ENCODE measurements around the gene MPHOSPH6. TPM values are rescaled to one million over a fixed set of nuclear protein-coding genes. Genes with fewer than 3 reads are reported as not detected.

The MPHOSPH6 gene
- total and polyA plus RNA-seq, 4 donors: 27.5 to 61.7 (median 48.5) TPM

GRCh38 chr16:82135844-82136243 lies 34.2 kb downstream of the MPHOSPH6 start:
- 57% methylated on average over 6 of the region's 8 CpGs for WGBS (ENCODE audit: insufficient coverage)
- H3K36me3 ChIP-seq (ENCODE audit: control insufficient read depth, insufficient read depth, low read length): no peaks in the 10 kb centered on the region
- no peak overlapping the region for H3K4me3 ChIP-seq (ENCODE audit: low read depth, low read length)
- no peaks in the 10 kb centered on the region for H3K27me3 ChIP-seq (ENCODE audit: control insufficient read depth, insufficient read depth, low read length)
- no peaks in the 10 kb centered on the region for H3K9me3 ChIP-seq (ENCODE audit: control insufficient read depth, insufficient read depth, low read length)
- no peak overlapping the region for H3K27ac ChIP-seq (ENCODE audit: low read depth, low read length)
- DNase-seq (ENCODE audit: low read depth in 4 of 6, low spot score in 6 of 6): no peak
- no peaks in the 10 kb centered on the region for H3K4me1 ChIP-seq (ENCODE audit: control insufficient read depth, insufficient read depth, low read length)

DNA sequence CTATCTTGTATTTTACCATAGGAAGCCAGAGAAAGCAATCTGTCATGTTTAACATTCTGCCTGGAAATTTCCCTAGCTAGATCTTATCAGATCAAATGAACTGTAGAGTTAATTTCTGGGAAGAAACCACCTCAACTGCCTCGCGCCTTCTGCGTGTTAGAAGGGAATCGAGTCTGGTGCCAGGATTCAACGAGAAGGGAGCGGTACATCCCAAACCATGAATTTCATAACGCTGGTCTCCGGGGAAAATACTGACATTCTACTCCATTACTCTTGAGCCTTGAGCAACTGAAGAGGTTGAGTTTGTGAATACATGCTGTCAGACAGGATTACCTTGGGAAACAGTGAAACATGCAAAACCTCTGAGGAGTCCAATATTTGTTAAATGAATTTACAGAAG lies 35.2 kb downstream of the MPHOSPH6 start:
- H3K4me1 ChIP-seq (ENCODE audit: control insufficient read depth, insufficient read depth, low read length): no peaks in the 10 kb centered on the region
- no peaks in the 10 kb centered on the region for H3K27me3 ChIP-seq (ENCODE audit: control insufficient read depth, insufficient read depth, low read length)
- no peak overlapping the region for H3K27ac ChIP-seq (ENCODE audit: low read depth, low read length)
- no peaks in the 10 kb centered on the region for H3K9me3 ChIP-seq (ENCODE audit: control insufficient read depth, insufficient read depth, low read length)
- 94% methylated on average over 3 of the region's 8 CpGs for WGBS (ENCODE audit: insufficient coverage)
- no peak overlapping the region for H3K4me3 ChIP-seq (ENCODE audit: low read depth, low read length)
- no peaks in the 10 kb centered on the region for H3K36me3 ChIP-seq (ENCODE audit: control insufficient read depth, insufficient read depth, low read length)
- DNase-seq (ENCODE audit: low read depth in 4 of 6, low spot score in 6 of 6): peak in 1 of 6 donors; percentile 53

DNA sequence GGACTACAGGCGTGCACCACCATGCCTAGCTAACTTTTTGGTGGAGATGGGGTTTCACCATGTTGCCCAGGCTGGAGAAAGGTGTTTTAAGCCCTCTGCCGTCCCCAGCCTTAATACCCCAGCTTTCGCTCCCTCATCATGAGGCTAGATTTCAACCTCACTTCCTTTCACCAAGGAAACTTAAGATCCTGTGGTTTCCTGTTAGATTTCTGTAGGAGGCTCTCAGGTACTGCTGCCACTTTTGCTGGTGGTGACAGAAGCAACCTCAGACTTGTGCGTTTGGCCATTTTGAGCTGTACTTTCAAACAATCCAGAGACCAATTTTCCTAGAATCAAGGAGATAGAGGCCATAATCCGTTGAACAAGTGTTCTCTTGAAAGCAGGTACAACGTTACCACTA lies 36.2 kb downstream of the MPHOSPH6 start:
- WGBS (ENCODE audit: insufficient coverage): 95% methylated on average over 3 of the region's 6 CpGs
- no peaks in the 10 kb centered on the region for H3K9me3 ChIP-seq (ENCODE audit: control insufficient read depth, insufficient read depth, low read length)
- no peak overlapping the region for H3K4me3 ChIP-seq (ENCODE audit: low read depth, low read length)
- no peaks in the 10 kb centered on the region for H3K4me1 ChIP-seq (ENCODE audit: control insufficient read depth, insufficient read depth, low read length)
- no peak for DNase-seq (ENCODE audit: low read depth in 4 of 6, low spot score in 6 of 6)
- no peaks in the 10 kb centered on the region for H3K27me3 ChIP-seq (ENCODE audit: control insufficient read depth, insufficient read depth, low read length)
- no peak overlapping the region for H3K27ac ChIP-seq (ENCODE audit: low read depth, low read length)
- H3K36me3 ChIP-seq (ENCODE audit: control insufficient read depth, insufficient read depth, low read length): no peaks in the 10 kb centered on the region

DNA sequence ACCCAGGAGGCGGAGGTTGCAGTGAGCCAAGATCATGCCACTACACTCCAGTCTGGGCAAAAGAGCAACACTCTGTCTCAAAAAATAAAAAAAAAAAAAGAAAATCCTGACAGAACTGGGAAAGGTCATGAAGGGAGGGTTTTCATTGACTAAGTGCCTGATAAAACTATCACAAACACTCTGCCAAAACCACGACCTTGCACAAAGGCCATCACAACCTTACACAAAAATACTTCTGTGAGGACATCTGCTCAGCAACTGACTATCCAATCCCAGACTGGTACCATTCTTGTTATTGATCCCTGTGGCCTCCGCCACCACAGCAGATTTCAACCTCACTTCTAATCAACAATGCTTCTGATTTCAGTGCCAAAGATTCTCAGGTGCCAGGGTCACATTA lies 40.1 kb downstream of the MPHOSPH6 start:
- H3K27ac ChIP-seq (ENCODE audit: low read depth, low read length): no peak overlapping the region
- no peaks in the 10 kb centered on the region for H3K36me3 ChIP-seq (ENCODE audit: control insufficient read depth, insufficient read depth, low read length)
- 80% methylated on average over 2 of the region's 3 CpGs for WGBS (ENCODE audit: insufficient coverage)
- H3K27me3 ChIP-seq (ENCODE audit: control insufficient read depth, insufficient read depth, low read length): no peaks in the 10 kb centered on the region
- H3K4me3 ChIP-seq (ENCODE audit: low read depth, low read length): no peak overlapping the region
- no peak for DNase-seq (ENCODE audit: low read depth in 4 of 6, low spot score in 6 of 6)
- no peaks in the 10 kb centered on the region for H3K4me1 ChIP-seq (ENCODE audit: control insufficient read depth, insufficient read depth, low read length)
- no peaks in the 10 kb centered on the region for H3K9me3 ChIP-seq (ENCODE audit: control insufficient read depth, insufficient read depth, low read length)

GRCh38 chr16:82124651-82125050 lies 45.4 kb downstream of the MPHOSPH6 start:
- no peaks in the 10 kb centered on the region for H3K36me3 ChIP-seq (ENCODE audit: control insufficient read depth, insufficient read depth, low read length)
- DNase-seq (ENCODE audit: low read depth in 4 of 6, low spot score in 6 of 6): no peak
- no peak overlapping the region for H3K27ac ChIP-seq (ENCODE audit: low read depth, low read length)
- 100% methylated on average over 1 of the region's 3 CpGs for WGBS (ENCODE audit: insufficient coverage)
- H3K4me3 ChIP-seq (ENCODE audit: low read depth, low read length): no peak overlapping the region
- no peaks in the 10 kb centered on the region for H3K9me3 ChIP-seq (ENCODE audit: control insufficient read depth, insufficient read depth, low read length)
- H3K27me3 ChIP-seq (ENCODE audit: control insufficient read depth, insufficient read depth, low read length): no peaks in the 10 kb centered on the region
- H3K4me1 ChIP-seq (ENCODE audit: control insufficient read depth, insufficient read depth, low read length): no peaks in the 10 kb centered on the region

DNA sequence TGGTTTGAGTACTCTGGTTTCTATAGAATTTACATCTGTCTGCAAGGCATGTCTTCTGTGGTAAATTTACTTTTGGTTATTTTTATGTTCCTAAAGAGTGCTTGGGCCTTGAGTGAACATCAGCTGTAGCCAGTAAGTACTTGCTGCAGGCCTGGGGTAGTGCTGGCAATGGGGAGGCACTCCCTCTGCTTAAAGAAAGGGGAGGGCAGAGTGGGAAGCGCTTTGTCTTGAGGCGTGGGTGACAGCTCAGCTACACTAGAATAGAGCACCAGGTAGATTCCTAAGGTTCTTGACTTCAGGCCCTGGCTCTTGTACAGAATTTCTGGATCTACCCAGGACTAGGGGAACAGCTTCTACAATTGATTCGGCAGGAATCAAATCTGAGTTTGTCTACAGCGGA lies 50.6 kb downstream of the MPHOSPH6 start:
- DNase-seq (ENCODE audit: low read depth in 4 of 6, low spot score in 6 of 6): no peak

DNA sequence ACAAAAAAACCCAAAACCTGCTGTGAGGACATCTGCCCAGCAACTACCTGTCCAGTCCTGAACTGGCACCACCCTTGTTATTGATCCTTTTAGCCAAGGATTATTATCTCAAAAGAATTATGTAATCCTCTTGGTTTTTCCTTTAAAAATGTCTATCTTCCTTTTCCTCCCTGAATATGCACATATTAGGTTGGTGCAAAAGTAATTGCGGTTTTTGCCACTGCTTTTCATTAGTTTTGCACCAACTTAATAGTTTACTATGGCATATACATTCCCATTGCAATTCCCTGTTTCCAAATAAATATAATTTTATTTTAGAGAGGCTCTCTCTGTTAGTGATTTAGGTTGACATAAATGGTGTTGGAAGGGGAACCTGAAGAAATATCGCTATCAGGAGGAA lies 51.3 kb downstream of the MPHOSPH6 start:
- DNase-seq (ENCODE audit: low read depth in 4 of 6, low spot score in 6 of 6): no peak
- H3K36me3 ChIP-seq (ENCODE audit: control insufficient read depth, insufficient read depth, low read length): no peaks in the 10 kb centered on the region
- no peak overlapping the region for H3K27ac ChIP-seq (ENCODE audit: low read depth, low read length)
- no peak overlapping the region for H3K4me3 ChIP-seq (ENCODE audit: low read depth, low read length)
- WGBS (ENCODE audit: insufficient coverage): 100% methylated on average over 1 of the region's 2 CpGs
- no peaks in the 10 kb centered on the region for H3K9me3 ChIP-seq (ENCODE audit: control insufficient read depth, insufficient read depth, low read length)
- no peaks in the 10 kb centered on the region for H3K4me1 ChIP-seq (ENCODE audit: control insufficient read depth, insufficient read depth, low read length)
- no peaks in the 10 kb centered on the region for H3K27me3 ChIP-seq (ENCODE audit: control insufficient read depth, insufficient read depth, low read length)

More for the DNA sequence above, 50.6 kb downstream of the MPHOSPH6 start:
- H3K9me3 ChIP-seq (ENCODE audit: control insufficient read depth, insufficient read depth, low read length): no peaks in the 10 kb centered on the region
- no peaks in the 10 kb centered on the region for H3K27me3 ChIP-seq (ENCODE audit: control insufficient read depth, insufficient read depth, low read length)
- H3K4me1 ChIP-seq (ENCODE audit: control insufficient read depth, insufficient read depth, low read length): no peaks in the 10 kb centered on the region
- no peak overlapping the region for H3K27ac ChIP-seq (ENCODE audit: low read depth, low read length)
- H3K4me3 ChIP-seq (ENCODE audit: low read depth, low read length): no peak overlapping the region
- 73% methylated on average over 4 of the region's 4 CpGs for WGBS (ENCODE audit: insufficient coverage)
- no peaks in the 10 kb centered on the region for H3K36me3 ChIP-seq (ENCODE audit: control insufficient read depth, insufficient read depth, low read length)

GRCh38 chr16:82116535-82116934 lies 53.5 kb downstream of the MPHOSPH6 start:
- H3K27ac ChIP-seq (ENCODE audit: low read depth, low read length): no peak overlapping the region
- no peak overlapping the region for H3K4me3 ChIP-seq (ENCODE audit: low read depth, low read length)
- H3K36me3 ChIP-seq (ENCODE audit: control insufficient read depth, insufficient read depth, low read length): no peaks in the 10 kb centered on the region
- H3K9me3 ChIP-seq (ENCODE audit: control insufficient read depth, insufficient read depth, low read length): no peaks in the 10 kb centered on the region
- no peaks in the 10 kb centered on the region for H3K4me1 ChIP-seq (ENCODE audit: control insufficient read depth, insufficient read depth, low read length)
- H3K27me3 ChIP-seq (ENCODE audit: control insufficient read depth, insufficient read depth, low read length): no peaks in the 10 kb centered on the region
- peak in 2 of 6 donors; percentile 13 to 75 for DNase-seq (ENCODE audit: low read depth in 4 of 6, low spot score in 6 of 6)
- no CpG with 5 or more reads among the region's 1 CpG for WGBS (ENCODE audit: insufficient coverage)

DNA sequence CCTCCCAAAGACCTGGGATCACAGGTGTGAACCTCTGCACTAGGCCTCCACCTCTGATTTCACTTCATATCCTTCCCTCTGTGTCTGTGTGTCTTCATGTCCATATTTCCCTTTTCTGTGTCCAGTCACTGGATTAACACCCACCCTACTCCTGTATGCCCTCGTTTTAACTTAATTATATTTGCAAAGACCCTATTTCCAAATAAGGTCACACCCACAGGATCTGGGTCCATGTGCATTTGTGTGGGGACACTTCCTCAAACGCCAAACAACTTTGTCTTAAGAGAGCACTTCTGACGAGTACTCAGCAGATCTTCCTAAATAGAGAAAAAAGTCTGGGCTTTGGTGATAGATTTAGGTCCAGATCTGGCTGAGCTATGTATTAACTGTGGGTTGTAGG lies 56.3 kb downstream of the MPHOSPH6 start:
- Histone ChIP-seq H3K9me3 (ENCODE audit: control insufficient read depth, insufficient read depth, low read length) (no peaks in the 10 kb centered on the region), H3K27me3 (ENCODE audit: control insufficient read depth, insufficient read depth, low read length) (no peaks in the 10 kb centered on the region), H3K4me3 (ENCODE audit: low read depth, low read length) (no peak overlapping the region)

GRCh38 chr16:82111944-82112343 lies 58.1 kb downstream of the MPHOSPH6 start:
- WGBS (ENCODE audit: insufficient coverage): 89% methylated on average over 2 of the region's 2 CpGs
- H3K4me3 ChIP-seq (ENCODE audit: low read depth, low read length): no peak overlapping the region
- no peak overlapping the region for H3K27ac ChIP-seq (ENCODE audit: low read depth, low read length)
- H3K27me3 ChIP-seq (ENCODE audit: control insufficient read depth, insufficient read depth, low read length): no peaks in the 10 kb centered on the region
- H3K4me1 ChIP-seq (ENCODE audit: control insufficient read depth, insufficient read depth, low read length): no peaks in the 10 kb centered on the region
- H3K36me3 ChIP-seq (ENCODE audit: control insufficient read depth, insufficient read depth, low read length): no peaks in the 10 kb centered on the region
- DNase-seq (ENCODE audit: low read depth in 4 of 6, low spot score in 6 of 6): no peak
- no peaks in the 10 kb centered on the region for H3K9me3 ChIP-seq (ENCODE audit: control insufficient read depth, insufficient read depth, low read length)

More for the DNA sequence above, 56.3 kb downstream of the MPHOSPH6 start:
- Histone ChIP-seq H3K36me3 (ENCODE audit: control insufficient read depth, insufficient read depth, low read length) (no peaks in the 10 kb centered on the region), H3K27ac (ENCODE audit: low read depth, low read length) (no peak overlapping the region), H3K4me1 (ENCODE audit: control insufficient read depth, insufficient read depth, low read length) (no peaks in the 10 kb centered on the region)
- no peak for DNase-seq (ENCODE audit: low read depth in 4 of 6, low spot score in 6 of 6)
- 100% methylated on average over 1 of the region's 3 CpGs for WGBS (ENCODE audit: insufficient coverage)

Data from spinal cord (tissue), 10 donors.